ENCODE data around the gene KDM3A. TPM values are rescaled to one million over a fixed set of nuclear protein-coding genes. Genes with fewer than 3 reads are reported as not detected.

The KDM3A gene
- total and polyA plus RNA-seq, 10 of the 15 experiments (the other 5 are each of a cell fraction or from before 2014, with no cell fraction given): 3.8 to 102 (median 11.1) TPM

GRCh38 chr2:86480105-86480504, 38.9 kb downstream of the KDM3A start:
- no peaks in the 10 kb centered on the region for H3K9me3 ChIP-seq (replicated peaks; ENCODE audit: control insufficient read depth, insufficient read depth, low read length)
- SMC1A ChIA-PET (ENCODE audit: uncharacterized antibody, unreplicated experiment): interaction anchor here (0.9 to 1.0 kb wide), 2 partner anchors 10 to 13 kb away, joined by 3 to 4 read pairs; no protein-coding TSS in a partner anchor
- no TSS peak for BruUV-seq (replicated peaks)
- no peaks in the 10 kb centered on the region for H3K27me3 ChIP-seq (replicated peaks in 1 of 2; ENCODE audit: control insufficient read depth in 2 of 2, insufficient read depth in 2 of 2, low read length in 1 of 2)
- H4K20me1 ChIP-seq (ENCODE audit: control insufficient read depth, insufficient read depth): no peaks in the 10 kb centered on the region; the same call in 1 of the 2 replicates
- FAIRE-seq: no peak
- H2AFZ ChIP-seq (ENCODE audit: control insufficient read depth, low read depth, low read length): no peak overlapping the region
- no peak overlapping the region for H3K4me2 ChIP-seq (ENCODE audit: control insufficient read depth, insufficient read depth)
- ATAC-seq: no peak
- POLR2A ChIA-PET: no interaction called here
- TF ChIP-seq ZBTB40 (IDR thresholded peaks at IDR 0.05; ENCODE audit: borderline replicate concordance): no peak
- TF ChIP-seq KAT2A (conservative IDR thresholded peaks at IDR 0.05; ENCODE audit: control insufficient read depth, low read depth, low read length): no peak
- TF ChIP-seq NR2C2 (IDR thresholded peaks at IDR 0.05; ENCODE audit: borderline replicate concordance, control insufficient read depth, insufficient read length, low read depth): no peak
- no peak for TF ChIP-seq TCF12 (IDR thresholded peaks at IDR 0.05; ENCODE audit: low read depth, low read length)
- no peak for TF ChIP-seq EGR1 (IDR thresholded peaks at IDR 0.05; ENCODE audit: borderline replicate concordance in 1 of 2, low read depth in 2 of 2, low read length in 2 of 2)
- TF ChIP-seq RBBP5 (conservative IDR thresholded peaks at IDR 0.05): no peak
- no peak for TF ChIP-seq E2F8 (IDR thresholded peaks at IDR 0.05; ENCODE audit: low read depth, partially characterized antibody)
- TF ChIP-seq ZNF217 (IDR thresholded peaks at IDR 0.05): no peak
- TF ChIP-seq ELK1 (IDR thresholded peaks at IDR 0.05; ENCODE audit: low read depth, low read length): no peak
- no peak for TF ChIP-seq HDGF (IDR thresholded peaks at IDR 0.05)
- intact Hi-C loops (cut with micrococcal nuclease; ENCODE audit: unreplicated experiment) (no loop called here), in situ Hi-C loops (cut with MboI) (no loop called here)
- peaks cover 15 to 55% of the 10 kb centered on the region in 2 experiments for H3K36me3 ChIP-seq (ENCODE audit: control insufficient read depth in 2 of 2, insufficient read depth in 2 of 2, low read length in 1 of 2)
- no peak for DNase-seq (ENCODE audit: low read depth, low spot score)
- H3K27ac ChIP-seq (ENCODE audit: control insufficient read depth, insufficient read depth): no peak overlapping the region
- H3K4me3 ChIP-seq: no peak overlapping the region
- RAD21 ChIA-PET (ENCODE audit: unreplicated experiment): no interaction called here
- no peaks in the 10 kb centered on the region for H3K79me2 ChIP-seq (ENCODE audit: control insufficient read depth, insufficient read depth, low read length)
- CTCF ChIA-PET: interaction anchor here (0.6 to 1.2 kb wide), 4 partner anchors 33 to 1520 kb away, joined by 3 to 4 read pairs (median 3); no protein-coding TSS in a partner anchor
- WGBS (ENCODE audit: insufficient coverage, insufficient replicate concordance, low lambda C conversion rate, missing lambda C conversion rate): 79% methylated on average over 7 of the region's 7 CpGs
- H3K4me1 ChIP-seq (ENCODE audit: control insufficient read depth, insufficient read depth, low read length): no peaks in the 10 kb centered on the region
- no peak overlapping the region for H3K9ac ChIP-seq (ENCODE audit: control insufficient read depth, insufficient read depth, low read length)
